ENCODE data around the gene RAB36. TPM values are rescaled to one million over a fixed set of nuclear protein-coding genes. Genes with fewer than 3 reads are reported as not detected.

Gene RAB36
- total RNA-seq, 1 experiment from 2014 or later: 1.4 TPM

GRCh38 chr22:23180893-23181720, 35.8 kb downstream of the RAB36 start:
- Histone ChIP-seq H3K79me1 (ENCODE audit: insufficient read depth, low read depth, low read length, poor library complexity, severe bottlenecking) (no peaks in the 10 kb centered on the region), H2BK12ac (ENCODE audit: insufficient read length, low read depth, low read length) (no peak overlapping the region), H4K5ac (ENCODE audit: insufficient read length, low read depth, low read length) (no peak overlapping the region), H4K91ac (ENCODE audit: insufficient read length, low read depth, low read length) (no peak overlapping the region), H3K4ac (ENCODE audit: low read depth, low read length) (no peak overlapping the region), H3K4me1 (ENCODE audit: insufficient read depth, low read length) (peaks cover 4% of the 10 kb centered on the region; the same call in 1 of the 2 replicates), H2BK15ac (ENCODE audit: low read depth, low read length) (no peak overlapping the region; the same call in 1 of the 2 replicates), H3K79me2 (ENCODE audit: insufficient read depth, low read length) (peaks cover 37% of the 10 kb centered on the region; the same call in 1 of the 2 replicates), H2BK20ac (ENCODE audit: low read depth, low read length, poor library complexity, severe bottlenecking) (no peak overlapping the region), H3K23ac (ENCODE audit: insufficient read length, low read depth, low read length) (no peak overlapping the region), H3T11ph (ENCODE audit: low read length) (no peak overlapping the region), H3K56ac (ENCODE audit: insufficient read length, low read depth, low read length) (no peak overlapping the region), H3K23me2 (ENCODE audit: insufficient read length, low read depth, low read length, poor library complexity, severe bottlenecking) (peaks cover 21% of the 10 kb centered on the region), H3K9ac (ENCODE audit: extremely low read depth, insufficient read length, low read length) (peak overlapping the region; percentile 67), H2AK5ac (ENCODE audit: insufficient read length, low read length) (no peak overlapping the region), H3K9me3 (ENCODE audit: control insufficient read depth, low read depth, low read length) (peaks cover 13% of the 10 kb centered on the region), H3K4me2 (ENCODE audit: insufficient read depth, insufficient read length, low read length) (peak overlapping the region; percentile 90), H3K27ac (ENCODE audit: insufficient read length, low read depth, low read length) (no peak overlapping the region), H3K14ac (ENCODE audit: insufficient read depth, low read length) (peak overlapping the region; percentile 92), H3K18ac (ENCODE audit: insufficient read length, low read depth, low read length) (peak overlapping the region; percentile 77), H2AFZ (ENCODE audit: low read length) (no peak overlapping the region), H2BK5ac (ENCODE audit: insufficient read length, low read length) (no peak overlapping the region), H3K27me3 (ENCODE audit: insufficient read depth, low read length) (no peaks in the 10 kb centered on the region; the same call in 1 of the 2 replicates), H4K8ac (replicated peaks; ENCODE audit: insufficient read length, low read depth, low read length) (no peak overlapping the region), H2BK120ac (ENCODE audit: low read depth, low read length, poor library complexity, severe bottlenecking) (no peak overlapping the region), H4K20me1 (ENCODE audit: control insufficient read depth, insufficient read depth, insufficient read length) (peaks cover 4% of the 10 kb centered on the region)
- peaks cover 18% of the 10 kb centered on the region for H3K27me3 Mint-ChIP-seq (ENCODE audit: low read depth)
- TF ChIP-seq, protein P1, sequence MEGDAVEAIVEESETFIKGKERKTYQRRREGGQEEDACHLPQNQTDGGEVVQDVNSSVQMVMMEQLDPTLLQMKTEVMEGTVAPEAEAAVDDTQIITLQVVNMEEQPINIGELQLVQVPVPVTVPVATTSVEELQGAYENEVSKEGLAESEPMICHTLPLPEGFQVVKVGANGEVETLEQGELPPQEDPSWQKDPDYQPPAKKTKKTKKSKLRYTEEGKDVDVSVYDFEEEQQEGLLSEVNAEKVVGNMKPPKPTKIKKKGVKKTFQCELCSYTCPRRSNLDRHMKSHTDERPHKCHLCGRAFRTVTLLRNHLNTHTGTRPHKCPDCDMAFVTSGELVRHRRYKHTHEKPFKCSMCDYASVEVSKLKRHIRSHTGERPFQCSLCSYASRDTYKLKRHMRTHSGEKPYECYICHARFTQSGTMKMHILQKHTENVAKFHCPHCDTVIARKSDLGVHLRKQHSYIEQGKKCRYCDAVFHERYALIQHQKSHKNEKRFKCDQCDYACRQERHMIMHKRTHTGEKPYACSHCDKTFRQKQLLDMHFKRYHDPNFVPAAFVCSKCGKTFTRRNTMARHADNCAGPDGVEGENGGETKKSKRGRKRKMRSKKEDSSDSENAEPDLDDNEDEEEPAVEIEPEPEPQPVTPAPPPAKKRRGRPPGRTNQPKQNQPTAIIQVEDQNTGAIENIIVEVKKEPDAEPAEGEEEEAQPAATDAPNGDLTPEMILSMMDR (conservative IDR thresholded peaks at IDR 0.05): no peak
- no peak overlapping the region for H3K27ac Mint-ChIP-seq
- DNase-seq: no peak
- H3K36me3 Mint-ChIP-seq (ENCODE audit: insufficient read depth in 1 of 3, low read depth in 3 of 3): peaks cover 26 to 38% (median 33%) of the 10 kb centered on the region in 3 experiments
- WGBS (ENCODE audit: extremely low coverage, insufficient read length, low lambda C conversion rate): no CpG with 5 or more reads among the region's 112 CpGs
- H3K4me3 Mint-ChIP-seq: peak overlapping the region; percentile 79 to 88
- peaks cover 12 to 13% of the 10 kb centered on the region in 2 experiments for H3K9me3 Mint-ChIP-seq
- peaks cover 46 to 56% of the 10 kb centered on the region in 2 experiments for H3K4me1 Mint-ChIP-seq
